H9 (cell line): ENCODE measurements around the gene MTARC1. TPM values are rescaled to one million over a fixed set of nuclear protein-coding genes. Genes with fewer than 3 reads are reported as not detected.

Experiments used
- DNase-seq: peaks from one replicate; pipeline ENCODE4 v3.0.0-alpha.2; 2017
- H2AFZ ChIP-seq: one replicate; pipeline ENCODE4 v1.6.1; 2013; ENCODE audit warnings: mild to moderate bottlenecking, low read length, control low read depth, moderate library complexity
- H2AK5ac ChIP-seq: 2 replicates; pipeline ENCODE4 v1.6.1; 2013; ENCODE audit warnings: low read length, control low read depth, mixed read lengths; ENCODE audit not compliant: insufficient read length
- H2BK120ac ChIP-seq: one replicate; pipeline ENCODE4 v1.6.1; 2013; ENCODE audit warnings: low read depth, mild to moderate bottlenecking, low read length, control low read depth, inconsistent platforms; ENCODE audit not compliant: poor library complexity, severe bottlenecking
- H2BK12ac ChIP-seq: 2 replicates; pipeline ENCODE4 v1.6.1; 2013; ENCODE audit warnings: low read length, control low read depth, mixed read lengths, low read depth; ENCODE audit not compliant: insufficient read length
- H2BK15ac ChIP-seq: 2 replicates; pipeline ENCODE4 v1.6.1; 2013; ENCODE audit warnings: low read depth, low read length, control low read depth
- H2BK20ac ChIP-seq: one replicate; pipeline ENCODE4 v1.6.1; 2013; ENCODE audit warnings: low read depth, mild to moderate bottlenecking, low read length, control low read depth, inconsistent platforms; ENCODE audit not compliant: poor library complexity, severe bottlenecking
- H2BK5ac ChIP-seq: 2 replicates; pipeline ENCODE4 v1.6.1; 2013; ENCODE audit warnings: low read length, control low read depth, mixed read lengths; ENCODE audit not compliant: insufficient read length
- H3K14ac ChIP-seq: 2 replicates; pipeline ENCODE4 v1.6.1; 2013; ENCODE audit warnings: low read length, control low read depth; ENCODE audit not compliant: insufficient read depth
- H3K18ac ChIP-seq: 2 replicates; pipeline ENCODE4 v1.6.1; 2013; ENCODE audit warnings: low read depth, mild to moderate bottlenecking, mixed read lengths, low read length, control low read depth; ENCODE audit not compliant: insufficient read length
- H3K23ac ChIP-seq: 2 replicates; pipeline ENCODE4 v1.6.1; 2013; ENCODE audit warnings: low read length, control low read depth, mixed read lengths, low read depth; ENCODE audit not compliant: insufficient read length
- H3K23me2 ChIP-seq: 2 replicates; pipeline ENCODE4 v1.6.1; 2013; ENCODE audit warnings: low read depth, mild to moderate bottlenecking, mixed read lengths, low read length, control low read depth; ENCODE audit not compliant: insufficient read length, poor library complexity, severe bottlenecking
- H3K27ac ChIP-seq: 2 replicates; pipeline ENCODE4 v1.5.1; 2013; ENCODE audit warnings: low read length, control low read depth, mixed read lengths, low read depth; ENCODE audit not compliant: insufficient read length
- H3K27me3 ChIP-seq: 2 replicates; pipeline ENCODE4 v1.6.1; 2013; ENCODE audit warnings: low read length, control low read depth, inconsistent platforms; ENCODE audit not compliant: insufficient read depth
- H3K4ac ChIP-seq: 2 replicates; pipeline ENCODE4 v1.6.1; 2013; ENCODE audit warnings: low read depth, mild to moderate bottlenecking, control low read depth, inconsistent platforms, low read length, moderate library complexity
- H3K4me1 ChIP-seq: 2 replicates; pipeline ENCODE4 v1.6.1; 2013; ENCODE audit warnings: low read length, control low read depth, inconsistent platforms; ENCODE audit not compliant: insufficient read depth
- H3K4me2 ChIP-seq: 2 replicates; pipeline ENCODE4 v1.6.1; 2013; ENCODE audit warnings: low read length, control low read depth, mixed read lengths; ENCODE audit not compliant: insufficient read length, insufficient read depth
- H3K56ac ChIP-seq: 2 replicates; pipeline ENCODE4 v1.6.1; 2013; ENCODE audit warnings: low read depth, mild to moderate bottlenecking, mixed read lengths, low read length, control low read depth; ENCODE audit not compliant: insufficient read length
- H3K79me1 ChIP-seq: 2 replicates; pipeline ENCODE4 v1.6.1; 2013; ENCODE audit warnings: low read depth, mild to moderate bottlenecking, moderate library complexity, low read length, control low read depth, inconsistent platforms; ENCODE audit not compliant: insufficient read depth, poor library complexity, severe bottlenecking
- H3K79me2 ChIP-seq: 2 replicates; pipeline ENCODE4 v1.6.1; 2013; ENCODE audit warnings: low read length, control low read depth, inconsistent platforms; ENCODE audit not compliant: insufficient read depth
- H3K9ac ChIP-seq: 2 replicates; pipeline ENCODE4 v1.6.1; 2013; ENCODE audit warnings: low read length, control low read depth, mixed read lengths; ENCODE audit not compliant: insufficient read length; ENCODE audit errors: extremely low read depth
- H3K9me3 ChIP-seq: one replicate; pipeline ENCODE4 v1.6.1; 2013; ENCODE audit warnings: low read depth, low read length, inconsistent platforms; ENCODE audit not compliant: control insufficient read depth
- H3T11ph ChIP-seq: one replicate; pipeline ENCODE4 v1.6.1; 2013; ENCODE audit warnings: mild to moderate bottlenecking, low read length, control low read depth, inconsistent platforms
- H4K20me1 ChIP-seq: one replicate; pipeline ENCODE4 v1.6.1; 2013; ENCODE audit not compliant: control insufficient read depth, insufficient read length, insufficient read depth
- H4K5ac ChIP-seq: 2 replicates; pipeline ENCODE4 v1.6.1; 2013; ENCODE audit warnings: low read depth, mild to moderate bottlenecking, mixed read lengths, low read length, control low read depth; ENCODE audit not compliant: insufficient read length
- H4K8ac ChIP-seq: replicated peaks from 2 replicates; pipeline ENCODE4 v1.6.1; 2013; ENCODE audit warnings: low read length, control low read depth, mixed read lengths, low read depth; ENCODE audit not compliant: insufficient read length
- H4K91ac ChIP-seq: 2 replicates; pipeline ENCODE4 v1.6.1; 2013; ENCODE audit warnings: low read depth, mild to moderate bottlenecking, moderate library complexity, mixed read lengths, low read length, control low read depth; ENCODE audit not compliant: insufficient read length
- H3K27ac Mint-ChIP-seq, 3 experiments: 2 replicates in 2 of 3; 3 replicates in 1 of 3; pipeline ENCODE4 v1.8.0; 2020 to 2021; ENCODE audit warnings: mixed read lengths in 3 of 3, mild to moderate bottlenecking in 1 of 3, moderate library complexity in 1 of 3
- H3K27me3 Mint-ChIP-seq: 2 replicates; pipeline ENCODE4 v1.8.0; 2021; ENCODE audit warnings: low read depth, mild to moderate bottlenecking, moderate library complexity, mixed read lengths
- H3K36me3 Mint-ChIP-seq, 3 experiments: 2 replicates in 2 of 3; 3 replicates in 1 of 3; pipeline ENCODE4 v1.8.0; 2020 to 2021; ENCODE audit warnings: low read depth in 3 of 3, mixed read lengths in 3 of 3; ENCODE audit not compliant: insufficient read depth in 1 of 3
- H3K4me1 Mint-ChIP-seq, 2 experiments: 2 replicates each; pipeline ENCODE4 v1.8.0; 2020; ENCODE audit warnings: mixed read lengths in 2 of 2
- H3K4me3 Mint-ChIP-seq, 2 experiments: 2 replicates in 1 of 2; 3 replicates in 1 of 2; pipeline ENCODE4 v1.8.0; 2020 to 2021; ENCODE audit warnings: mild to moderate bottlenecking in 2 of 2, mixed read lengths in 2 of 2, moderate library complexity in 1 of 2
- H3K9me3 Mint-ChIP-seq, 2 experiments: 2 replicates in 1 of 2; 3 replicates in 1 of 2; pipeline ENCODE4 v1.8.0; 2020; ENCODE audit warnings: mild to moderate bottlenecking in 2 of 2, mixed read lengths in 2 of 2, moderate library complexity in 1 of 2
- CTCF ChIP-seq: fragments of 200-600 bp; sonication (generic); conservative IDR thresholded peaks from 3 replicates; pipeline ENCODE4 v1.8.0; 2021; ENCODE audit warnings: antibody characterized with exemption, mild to moderate bottlenecking
- WGBS: extraction: QIAGEN DNeasy Blood & Tissue Kit; methylation state at CpG from one replicate; pipeline ENCODE4 v1.1.7; 2013; ENCODE audit warnings: missing lambda C conversion rate, low lambda C conversion rate, mixed read lengths; ENCODE audit not compliant: insufficient read length; ENCODE audit errors: extremely low coverage; 5-methylcytosine and 5-hydroxymethylcytosine counted together
- total RNA-seq: library from RNA; stranded (reverse); gene quantifications from 2 replicates; pipeline ENCODE4 v1.2.1, GENCODE V29; 2021

MTARC1 gene
- total RNA-seq, 1 experiment from 2014 or later = 33.7 TPM

GRCh38 chr1:220825819-220826551, 39.3 kb downstream of the MTARC1 start:
- H2BK15ac ChIP-seq = no peak overlapping the region
- no peak overlapping the region for H3K27ac ChIP-seq
- H3K27me3 ChIP-seq = no peaks in the 10 kb centered on the region
- WGBS = no CpG with 5 or more reads among the region's 6 CpGs
- no peak overlapping the region for H2BK20ac ChIP-seq
- no peak overlapping the region for H2BK120ac ChIP-seq
- H3K18ac ChIP-seq = no peak overlapping the region
- no peak overlapping the region for H4K5ac ChIP-seq
- no peak overlapping the region for H3K23ac ChIP-seq
- Mint-ChIP-seq H3K36me3 (no peaks in the 10 kb centered on the region), H3K4me1 (peaks cover 12 to 16% of the 10 kb centered on the region in 2 experiments), H3K4me3 (no peak overlapping the region), H3K27ac (no peak overlapping the region), H3K27me3 (no peaks in the 10 kb centered on the region; the same call in none of the 2 replicates), H3K9me3 (no peaks in the 10 kb centered on the region)
- no peak overlapping the region for H3K9ac ChIP-seq
- H3K23me2 ChIP-seq = no peaks in the 10 kb centered on the region
- H3K56ac ChIP-seq = no peak overlapping the region
- H3K79me1 ChIP-seq = no peaks in the 10 kb centered on the region
- H3K4ac ChIP-seq = no peak overlapping the region
- no peaks in the 10 kb centered on the region for H3K79me2 ChIP-seq
- no peak overlapping the region for H2BK5ac ChIP-seq
- H4K20me1 ChIP-seq = no peaks in the 10 kb centered on the region
- no peak for DNase-seq
- H2AFZ ChIP-seq = no peak overlapping the region
- no peak overlapping the region for H4K8ac ChIP-seq
- H3K4me1 ChIP-seq = no peaks in the 10 kb centered on the region; the same call in 1 of the 2 replicates
- H3K4me2 ChIP-seq = no peak overlapping the region
- TF ChIP-seq CTCF = no peak
- H2BK12ac ChIP-seq = no peak overlapping the region
- H3K14ac ChIP-seq = no peak overlapping the region
- no peak overlapping the region for H3T11ph ChIP-seq
- H2AK5ac ChIP-seq = no peak overlapping the region
- no peaks in the 10 kb centered on the region for H3K9me3 ChIP-seq
- H4K91ac ChIP-seq = no peak overlapping the region
